ENCODE measurements around the gene PKD1.
"Not testable (repeated sequence)": the region's sequence is repeated elsewhere in the genome, so short reads cannot be mapped to it uniquely, and the experiment has no call there.

The PKD1 gene

DNA sequence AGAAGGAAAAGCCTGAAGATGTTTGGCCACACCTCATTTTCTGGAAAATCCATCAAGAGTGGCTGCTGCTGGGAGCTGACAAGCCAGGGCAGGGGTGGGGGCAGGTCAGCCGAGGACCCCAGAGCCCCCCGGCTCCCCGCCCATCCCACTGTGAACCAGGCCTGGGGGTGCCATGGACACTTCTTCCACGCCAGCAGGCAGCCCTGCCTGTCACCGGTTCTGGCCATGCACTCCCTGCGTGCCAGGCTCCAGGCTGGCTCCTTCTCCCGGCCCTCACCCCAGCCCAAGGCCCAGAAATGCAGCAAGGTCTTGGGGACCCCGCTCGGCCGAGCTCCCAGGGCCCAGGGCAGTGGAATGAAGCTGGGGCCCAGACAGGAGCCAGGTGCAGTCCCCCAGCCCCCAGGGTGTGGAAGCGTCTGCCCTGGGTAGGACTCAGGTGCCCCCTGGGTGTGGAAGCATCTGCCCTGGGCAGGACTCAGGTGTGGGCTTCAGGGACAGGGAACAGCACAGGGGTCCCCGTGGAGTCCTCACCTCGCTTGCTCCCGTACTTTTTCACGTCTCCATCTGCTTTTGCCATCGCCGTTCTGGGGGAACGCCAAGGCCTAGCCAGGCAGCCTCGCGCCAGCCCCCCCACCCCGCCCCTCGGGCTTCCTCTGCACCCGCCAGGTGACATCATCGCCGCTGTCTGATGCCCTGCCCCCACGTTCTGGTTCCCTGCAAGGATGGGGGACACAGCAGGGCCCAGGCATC is 12.6 kb downstream of the PKD1 start:
- DNase-seq: not testable (repeated sequence)

DNA sequence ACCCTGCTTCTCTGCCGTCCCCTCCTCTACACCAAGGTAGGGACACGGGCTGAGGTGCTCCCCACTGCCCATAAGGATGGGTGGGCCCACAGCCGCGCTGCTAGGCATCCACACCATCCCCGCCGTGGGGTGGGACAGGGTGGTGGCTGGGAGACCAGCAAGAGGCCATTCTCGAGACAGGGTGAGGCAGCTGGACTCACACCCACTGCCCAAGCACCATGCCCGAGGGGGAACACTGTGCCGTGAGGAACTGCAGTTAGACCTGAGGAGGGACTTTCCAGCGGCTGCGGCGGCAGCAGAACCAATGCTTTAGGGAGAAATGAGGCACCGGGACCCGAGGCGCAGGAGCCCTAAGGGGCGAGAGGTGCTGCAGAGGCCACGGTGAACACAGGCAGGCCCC is 13.3 kb downstream of the PKD1 start:
- no peak for DNase-seq

DNA sequence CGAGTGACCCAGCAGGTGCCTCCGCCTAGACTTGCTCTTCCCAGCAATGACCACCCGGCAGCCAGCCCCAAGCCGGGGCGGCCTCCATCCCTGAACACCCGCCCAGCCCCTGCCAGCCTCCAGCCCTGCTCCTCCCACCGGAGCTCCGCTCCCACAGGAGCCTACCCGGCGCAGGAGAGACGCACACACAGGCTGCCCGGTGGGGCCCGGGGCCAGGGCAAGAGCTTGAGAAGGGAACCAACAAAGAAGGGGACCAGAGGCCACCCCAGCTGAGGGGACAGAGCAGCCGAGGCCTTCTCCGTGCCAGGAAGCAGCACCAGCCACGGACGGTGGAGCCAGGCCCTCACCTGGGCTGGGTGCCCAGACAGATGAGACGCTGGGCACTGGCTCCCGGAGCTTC is 13.8 kb downstream of the PKD1 start:
- DNase-seq: no peak

DNA sequence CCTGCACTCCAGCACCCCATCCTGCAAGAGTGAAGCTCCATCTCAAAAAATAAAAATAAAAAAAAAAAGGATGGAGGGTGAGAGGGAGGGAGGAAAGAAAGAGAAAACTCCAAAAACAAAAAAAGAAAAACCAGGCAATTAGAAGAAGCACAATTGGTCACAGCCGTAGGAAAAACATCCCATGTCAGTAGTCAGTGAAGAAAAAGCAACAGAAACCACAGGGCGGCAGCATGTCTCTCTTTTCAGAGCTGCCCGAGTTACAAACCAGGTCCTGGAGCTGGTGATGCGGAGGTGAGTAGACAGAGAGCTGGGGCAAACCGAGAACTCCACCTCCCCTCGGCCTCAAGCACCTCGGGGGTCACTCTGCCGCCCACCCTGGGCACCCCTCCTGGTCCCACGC is 14.4 kb downstream of the PKD1 start:
- DNase-seq: not testable (repeated sequence)

DNA sequence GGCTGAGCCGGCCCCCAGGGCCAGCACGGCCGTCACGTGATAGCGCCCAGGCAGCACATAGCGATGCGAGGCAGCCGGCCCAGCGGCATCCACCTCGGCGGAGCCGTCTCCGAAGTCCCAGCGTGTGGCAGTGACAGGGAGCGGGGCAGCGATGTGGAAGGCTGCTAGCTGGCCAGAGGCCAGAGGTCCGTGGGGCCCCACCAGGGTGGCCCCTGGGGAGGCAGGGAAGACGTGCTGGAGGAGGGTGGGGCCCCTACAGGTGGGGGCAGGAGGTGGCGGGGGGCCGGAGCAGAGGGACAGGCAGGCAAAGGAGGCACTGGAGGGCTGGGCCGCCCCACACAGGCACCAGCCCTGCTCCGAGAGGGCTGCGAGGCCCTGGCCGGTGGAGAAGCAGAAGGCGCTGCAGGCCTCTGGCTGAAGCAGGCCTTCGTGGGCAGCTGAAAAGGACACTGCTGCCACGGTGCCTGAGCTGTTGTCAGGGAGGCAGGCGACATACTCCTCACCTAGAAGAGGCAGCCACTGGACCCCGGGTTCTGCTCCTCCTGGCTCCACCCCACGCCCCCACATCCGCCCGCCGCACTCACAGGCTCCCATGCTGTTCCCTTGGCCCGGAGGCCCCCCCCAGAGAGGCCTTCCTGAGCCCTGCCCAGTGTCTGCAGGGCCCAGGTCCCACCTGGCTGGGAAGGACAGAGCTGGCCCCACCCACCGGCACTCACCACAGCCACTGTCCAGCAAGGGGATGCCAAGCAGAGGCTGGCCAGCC is 17.6 kb downstream of the PKD1 start:
- not testable (repeated sequence) for DNase-seq

DNA sequence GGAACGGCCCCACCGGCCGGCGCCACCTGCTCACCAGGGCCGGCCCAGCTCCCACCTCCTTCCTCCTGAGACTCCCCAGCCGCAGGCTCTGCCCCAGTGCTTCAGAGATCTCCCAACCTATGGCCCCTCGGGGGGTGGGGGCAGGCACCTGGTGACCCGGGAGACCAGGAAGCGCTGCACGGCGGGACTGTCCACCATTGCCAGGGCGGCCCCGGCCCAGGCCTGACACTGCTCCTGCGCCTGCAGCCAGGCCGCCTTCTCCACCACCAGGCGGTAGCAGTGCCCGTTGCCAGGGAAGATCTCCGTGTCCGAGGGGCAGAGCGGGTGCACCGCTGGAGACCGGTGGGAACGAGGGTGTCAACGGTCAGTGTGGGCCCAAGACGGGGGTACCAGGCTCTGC is 18.4 kb downstream of the PKD1 start:
- DNase-seq: not testable (repeated sequence)

DNA sequence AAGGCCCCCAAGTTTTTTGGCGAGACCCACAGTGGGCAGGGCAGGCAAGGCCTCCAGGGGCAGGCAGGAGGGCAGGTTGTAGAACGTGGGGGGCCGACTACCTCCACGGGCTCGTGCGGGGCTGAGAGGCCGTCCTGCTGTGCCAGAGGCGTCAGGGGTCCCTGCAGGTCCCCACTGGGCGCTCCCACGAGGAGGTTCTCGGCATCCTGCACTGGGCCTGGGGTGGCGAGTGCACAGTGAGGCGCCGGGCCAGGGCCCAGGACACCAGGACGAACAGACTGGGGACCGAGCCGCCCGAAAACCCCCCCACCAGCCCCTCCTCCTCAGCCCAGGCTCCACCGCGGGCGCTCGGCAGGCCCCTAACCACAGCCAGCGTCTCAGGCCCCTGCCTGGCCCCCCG is 19.3 kb downstream of the PKD1 start:
- not testable (repeated sequence) for DNase-seq

DNA sequence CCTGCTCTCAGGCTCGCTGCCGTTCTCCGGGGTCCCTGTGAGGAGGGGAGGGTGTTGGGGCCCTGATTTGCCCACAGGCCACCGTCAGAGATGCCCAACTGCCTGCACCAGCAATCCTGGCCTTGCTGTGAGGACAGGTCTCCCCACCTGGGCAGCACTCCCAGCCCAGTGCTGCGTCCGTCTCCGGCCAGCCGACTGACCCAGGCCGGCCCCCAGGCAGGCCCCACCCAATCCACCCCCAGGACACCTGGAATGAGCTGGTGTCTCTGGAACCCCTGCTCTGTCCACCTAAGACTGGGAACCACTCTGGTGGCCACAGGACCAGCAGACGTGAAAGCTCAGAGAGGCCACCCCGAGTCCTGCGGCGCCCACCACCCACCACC is 20.1 kb downstream of the PKD1 start:
- no peak for DNase-seq

DNA sequence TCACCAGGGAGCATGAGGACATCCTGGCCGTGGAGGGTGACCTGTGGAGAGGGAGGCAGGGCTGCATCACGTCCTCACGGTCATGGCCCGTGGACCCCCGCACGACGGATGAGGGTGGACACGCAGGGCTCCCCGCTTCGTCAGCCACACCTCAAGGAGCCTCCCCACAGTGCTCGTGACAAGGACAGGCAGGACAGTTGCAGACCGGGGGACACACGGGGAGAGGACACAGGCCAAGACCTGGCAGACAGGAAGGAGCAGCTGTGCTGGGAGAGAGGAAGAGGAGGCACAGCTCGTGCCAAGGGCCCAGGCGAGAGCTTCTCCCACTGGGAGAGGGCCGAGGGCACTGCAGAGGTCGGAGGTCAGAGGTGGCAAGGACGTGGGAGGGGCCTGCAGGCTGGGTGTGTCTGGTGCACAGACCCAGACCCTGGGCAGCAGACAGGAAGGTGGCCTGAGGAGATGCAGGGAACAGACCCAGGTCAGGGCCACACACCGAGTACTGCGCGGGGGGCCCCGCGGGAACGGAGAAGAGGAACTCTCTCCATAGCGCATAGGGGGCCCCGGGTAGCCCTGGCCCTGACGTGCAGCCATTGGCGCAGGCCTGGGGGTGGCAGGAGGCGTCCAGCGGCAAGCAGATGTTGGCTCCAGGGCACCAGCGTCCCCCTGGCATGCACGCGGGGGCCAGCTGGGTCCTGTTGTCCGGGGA is 20.7 kb downstream of the PKD1 start:
- not testable (repeated sequence) for DNase-seq

DNA sequence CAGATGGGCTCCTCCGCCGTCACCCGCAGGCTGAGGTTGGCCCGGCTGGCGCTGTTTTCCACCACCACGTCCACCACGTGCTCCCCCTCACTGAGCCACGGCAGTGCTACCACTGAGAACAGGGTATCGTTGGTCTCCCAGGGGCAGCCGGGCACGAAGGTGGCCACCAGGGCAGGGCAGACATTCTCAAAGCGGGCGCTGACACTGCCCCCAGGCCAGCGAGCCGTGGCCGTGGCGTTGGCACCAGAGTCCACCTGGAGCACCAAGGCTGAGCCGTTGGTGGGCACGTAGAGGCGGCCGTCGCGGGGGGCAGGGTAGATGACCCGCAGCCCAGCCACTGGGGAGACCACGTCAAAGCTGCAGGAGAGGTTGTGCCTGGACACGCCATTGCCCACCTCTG is 21.5 kb downstream of the PKD1 start:
- DNase-seq: not testable (repeated sequence)

DNA sequence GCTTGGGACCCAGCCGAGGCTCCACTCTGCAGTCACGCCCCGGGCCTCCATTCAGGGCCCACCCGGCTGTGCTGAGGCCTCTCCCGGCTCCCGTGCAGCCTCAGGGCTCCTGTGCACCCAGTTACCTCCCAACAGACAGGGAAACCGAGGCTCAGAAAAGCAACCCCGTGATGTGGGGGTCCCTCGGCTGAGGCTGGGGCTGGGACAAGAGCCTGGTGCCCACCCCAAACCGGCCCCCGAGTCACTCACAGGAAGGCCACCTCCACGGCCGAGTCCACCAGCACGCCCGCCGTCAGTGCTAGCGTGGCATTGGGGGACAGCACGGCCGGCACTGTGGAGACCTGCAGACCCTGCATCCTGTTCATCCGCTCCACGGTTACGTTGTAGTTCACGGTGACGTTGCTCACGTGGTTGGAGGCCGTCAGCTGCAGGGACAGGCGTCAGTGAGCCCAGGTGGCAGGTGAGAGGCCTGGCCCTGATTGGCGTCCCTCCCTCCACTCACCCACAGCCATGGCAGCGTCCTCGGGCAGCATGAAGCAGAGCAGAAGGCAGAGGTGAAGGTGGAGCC is 23.1 kb downstream of the PKD1 start:
- not testable (repeated sequence) for DNase-seq

DNA sequence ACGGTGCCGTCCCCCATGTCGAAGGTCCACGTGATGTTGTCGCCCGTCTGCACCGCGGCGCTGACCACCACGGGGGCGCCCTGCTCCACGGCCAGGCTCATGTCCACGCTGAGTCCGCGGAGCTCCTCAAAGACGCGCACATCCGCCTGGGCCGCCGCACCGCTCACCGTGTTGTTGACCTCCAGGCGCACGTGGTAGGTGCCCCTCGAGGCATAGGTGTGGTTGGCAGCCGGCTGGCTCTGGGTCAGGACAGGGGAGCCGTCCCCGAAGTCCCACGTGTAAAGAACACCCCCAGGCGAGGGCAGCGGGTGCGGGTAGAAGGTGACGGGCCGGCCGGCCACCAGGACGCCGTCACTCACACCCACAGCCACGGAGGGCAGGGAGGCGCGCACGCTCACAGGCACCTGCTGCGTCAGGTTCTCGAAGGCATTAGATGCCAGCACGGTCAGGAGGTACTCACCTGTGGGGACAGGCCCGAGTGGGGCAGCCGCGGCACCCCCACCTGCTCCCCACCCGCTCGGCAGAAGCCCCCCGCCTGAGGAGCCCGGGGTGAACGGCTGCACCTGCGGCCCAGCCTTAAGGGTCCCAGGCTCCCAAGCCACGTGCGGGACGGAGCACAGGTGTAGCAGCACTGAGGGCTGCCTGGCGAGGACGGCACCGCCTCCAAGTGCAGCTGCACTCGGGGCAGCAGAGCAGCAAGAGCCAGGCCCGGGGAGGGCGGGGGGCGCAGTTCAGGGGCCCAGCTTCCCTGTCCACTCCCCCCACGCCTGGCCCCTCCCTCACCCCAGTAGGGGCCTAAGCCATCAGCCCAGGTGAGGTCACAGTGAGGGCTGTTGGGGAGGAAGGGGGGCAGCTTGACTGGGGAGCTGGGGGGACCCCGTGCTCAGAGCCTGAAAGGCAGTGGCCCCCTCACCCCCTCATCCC is 24.0 kb downstream of the PKD1 start:
- not testable (repeated sequence) for DNase-seq

DNA sequence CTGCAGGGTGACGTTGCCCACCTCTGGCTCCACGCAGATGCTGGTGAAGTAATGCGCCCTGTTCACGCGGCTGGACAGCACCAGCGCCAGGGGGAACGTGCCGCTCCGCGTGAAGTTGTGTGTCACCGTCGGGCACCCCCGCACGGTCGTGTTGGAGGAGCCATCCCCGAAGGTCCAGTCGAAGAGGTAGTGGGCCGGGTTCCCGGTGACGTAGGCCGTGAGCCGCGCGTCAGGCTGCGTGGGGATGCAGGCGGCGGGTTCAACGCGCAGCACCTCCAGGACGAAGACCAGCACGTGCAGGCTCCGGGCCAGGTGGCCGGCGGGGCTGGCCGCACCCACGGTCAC is 24.7 kb downstream of the PKD1 start:
- DNase-seq: not testable (repeated sequence)

DNA sequence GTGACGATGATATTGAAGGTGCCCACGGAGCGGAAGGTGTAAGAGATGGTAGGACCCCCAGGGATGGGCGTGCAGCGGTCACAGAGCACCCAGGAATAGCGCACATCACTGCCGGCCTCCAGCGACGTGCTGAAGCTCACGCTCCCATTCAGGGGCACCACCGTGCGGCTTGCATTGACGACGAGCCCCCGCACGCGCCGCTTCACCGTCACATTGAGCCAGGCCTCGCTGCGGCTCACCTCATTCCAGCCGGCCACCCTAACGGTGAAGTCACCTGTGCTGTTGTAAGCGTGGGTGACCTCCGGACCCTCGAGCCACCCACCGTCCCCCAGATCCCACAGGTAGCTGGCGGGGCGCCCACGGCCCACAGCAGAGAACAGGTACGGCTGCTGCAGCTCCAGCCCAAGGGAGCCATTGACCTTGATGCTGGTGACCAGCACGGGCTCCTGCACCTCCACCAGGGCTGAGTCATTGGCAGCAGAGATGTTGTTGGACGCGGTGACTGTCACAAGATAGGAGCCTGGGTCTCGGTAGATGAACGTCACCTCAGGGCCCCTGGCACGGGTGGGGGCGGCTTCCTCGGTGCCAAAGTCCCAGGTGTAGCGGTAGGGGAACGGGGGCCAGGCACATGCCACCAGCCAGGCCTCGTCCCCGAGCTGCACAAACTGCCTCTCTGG is 25.2 kb downstream of the PKD1 start:
- DNase-seq: not testable (repeated sequence)

DNA sequence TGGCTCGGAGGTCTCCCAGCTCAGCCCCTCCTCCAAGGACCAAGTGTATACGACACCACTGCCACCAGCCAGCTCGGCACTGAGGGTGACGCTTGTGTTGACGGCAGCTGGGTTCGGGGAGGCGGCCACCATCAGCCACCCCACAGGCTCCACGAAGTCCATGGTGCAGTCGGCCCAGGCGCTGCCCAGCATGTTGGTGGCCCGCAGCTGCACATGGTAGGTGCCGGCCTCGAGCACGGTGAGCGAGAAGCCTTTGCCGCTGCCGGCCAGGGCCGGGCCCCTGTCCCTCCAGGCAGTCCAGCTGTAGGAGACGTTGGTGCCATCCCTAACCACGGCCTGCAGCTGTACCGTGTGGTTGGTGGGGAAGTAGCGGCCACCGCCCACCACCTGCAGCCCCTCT is 25.8 kb downstream of the PKD1 start:
- DNase-seq: not testable (repeated sequence)

DNA sequence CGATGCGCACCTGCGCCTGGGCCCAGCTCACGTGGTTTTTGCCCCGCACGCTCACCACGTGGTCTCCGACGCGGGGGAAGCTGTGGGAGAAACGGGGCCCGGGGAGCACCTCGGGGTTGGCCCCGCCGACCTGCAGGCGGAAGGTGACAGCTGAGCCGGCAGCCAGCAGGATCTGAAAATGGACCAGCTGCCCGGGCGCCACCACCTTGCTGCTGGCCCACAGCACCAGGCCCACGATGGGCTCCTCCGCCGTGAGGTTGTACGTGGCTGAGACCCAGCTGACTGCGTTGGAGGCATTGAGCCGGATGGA is 26.5 kb downstream of the PKD1 start:
- DNase-seq: not testable (repeated sequence)

DNA sequence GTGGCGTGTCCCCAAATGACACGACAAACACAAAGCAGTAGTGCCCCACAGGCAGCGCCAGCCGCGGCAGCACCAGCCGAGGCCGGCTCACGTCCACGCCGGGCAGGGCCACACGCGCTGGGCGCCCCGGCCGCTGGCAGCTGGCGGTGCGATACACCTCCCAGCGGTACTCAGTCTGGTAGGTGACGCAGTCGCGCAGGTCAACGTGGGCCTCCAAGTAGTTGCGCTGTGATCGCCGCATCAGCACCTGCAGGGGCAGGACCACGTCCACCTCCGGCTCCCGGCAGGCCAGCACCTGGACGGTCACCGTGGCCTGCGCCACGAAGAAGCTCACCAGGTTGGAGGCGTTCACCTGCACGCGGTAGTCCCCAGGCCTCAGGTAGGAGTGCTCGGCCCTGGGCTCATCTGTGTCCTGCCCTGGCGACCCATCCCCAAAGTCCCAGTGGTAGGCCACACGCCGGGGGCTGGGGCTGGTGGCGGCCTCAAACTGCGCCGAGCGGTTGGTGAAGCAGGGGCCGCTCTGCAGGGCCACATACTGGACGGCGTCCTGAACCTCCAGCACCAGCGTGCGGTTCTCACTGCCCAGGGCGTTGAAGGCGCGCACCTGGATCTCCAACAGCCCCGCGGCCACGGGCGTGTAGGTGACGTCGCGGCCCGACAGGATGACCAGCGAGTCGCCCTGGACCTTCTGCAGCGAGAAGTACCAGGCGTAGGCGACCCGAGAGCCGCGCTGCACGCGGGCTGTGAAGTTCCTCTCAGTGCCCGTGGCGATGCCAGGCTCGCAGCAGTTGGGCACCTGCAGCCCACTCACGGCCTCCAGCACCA is 27.0 kb downstream of the PKD1 start:
- not testable (repeated sequence) for DNase-seq

DNA sequence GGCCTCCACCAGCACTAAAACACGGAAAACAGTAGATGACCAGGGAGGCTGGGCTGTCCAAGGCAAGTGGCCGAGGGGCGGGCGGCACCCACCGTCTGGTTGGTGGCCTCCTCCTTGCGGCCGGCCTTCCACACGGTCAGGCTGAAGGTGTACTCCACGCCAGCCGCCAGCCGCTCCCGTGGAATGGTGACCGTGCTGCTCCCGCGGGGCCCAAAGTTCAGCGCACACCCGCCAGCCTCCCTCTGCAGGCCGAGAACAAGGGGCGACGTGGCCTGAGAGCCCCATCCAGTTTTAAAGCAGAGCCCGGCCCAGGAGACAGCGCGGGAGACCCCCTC is 27.9 kb downstream of the PKD1 start:
- not testable (repeated sequence) for DNase-seq

DNA sequence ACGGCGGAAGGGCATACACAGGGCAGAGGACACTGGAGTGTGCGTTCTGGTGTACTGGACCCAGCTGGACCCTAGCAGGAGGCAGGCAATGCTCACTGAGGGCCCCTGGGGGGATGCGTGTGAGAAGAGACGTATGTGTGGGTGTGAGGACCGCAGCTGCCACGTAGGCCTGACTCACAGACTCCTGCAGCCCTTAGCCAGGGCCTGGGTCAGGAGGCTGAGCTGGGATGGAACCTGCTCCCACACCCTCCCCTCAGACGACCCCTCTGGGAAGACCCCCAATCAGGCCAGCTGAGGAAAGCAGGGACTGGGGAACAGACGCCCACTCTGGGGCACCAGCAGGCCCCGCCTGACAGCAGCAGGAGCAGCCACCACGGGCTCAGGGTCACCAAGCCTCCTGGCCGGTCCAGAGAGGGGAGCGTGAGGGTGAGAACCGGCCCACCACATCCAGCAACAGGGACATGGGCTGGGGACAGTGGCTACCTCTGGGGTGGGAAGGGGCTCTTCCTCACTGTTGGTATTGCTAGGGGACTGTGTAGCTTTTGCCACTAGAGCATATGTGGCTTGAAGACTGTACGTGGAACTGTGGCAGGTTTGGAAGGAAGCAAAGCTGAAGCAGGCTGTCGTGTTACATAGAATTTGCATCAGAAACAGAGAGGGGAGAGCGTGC is 28.4 kb downstream of the PKD1 start:
- not testable (repeated sequence) for DNase-seq

DNA sequence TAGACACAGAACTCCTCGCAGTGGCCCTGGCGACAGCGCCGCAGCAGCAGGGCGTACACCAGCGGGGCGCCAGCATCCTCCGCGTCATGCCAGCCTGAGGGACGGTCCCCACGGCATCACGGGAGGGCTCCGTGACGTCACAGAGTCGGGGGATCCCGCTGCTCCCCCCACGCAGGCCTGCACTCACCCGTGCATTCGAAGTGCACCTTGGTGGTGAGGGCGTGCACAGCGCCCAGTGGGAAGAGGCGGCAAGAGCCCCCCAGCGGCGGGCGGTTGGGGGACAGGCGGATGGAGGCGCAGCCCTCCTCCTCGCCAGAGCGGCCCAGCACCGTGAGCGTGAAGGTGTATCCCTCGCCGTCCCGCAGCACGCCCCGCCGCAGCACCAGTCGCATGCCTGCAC is 29.5 kb downstream of the PKD1 start:
- not testable (repeated sequence) for DNase-seq

DNA sequence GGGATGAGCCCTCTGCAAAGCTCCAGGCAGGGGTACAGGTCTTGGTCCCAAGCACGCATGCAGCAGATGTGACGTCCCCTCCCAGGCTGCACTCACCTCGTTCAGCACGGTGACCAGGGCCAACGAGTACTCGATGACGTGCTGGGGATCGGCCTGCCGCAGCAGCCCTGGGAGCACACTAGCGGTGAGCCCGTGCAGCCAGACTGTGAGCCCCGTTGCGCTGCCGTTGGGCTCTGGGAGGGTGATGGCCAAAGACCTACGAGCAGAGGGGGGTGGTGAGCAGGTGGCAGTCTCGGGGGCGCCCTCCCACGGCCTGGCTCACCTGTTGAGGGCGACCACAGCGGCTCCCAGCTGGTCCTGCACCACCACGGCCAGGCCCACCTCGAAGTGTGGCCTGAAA is 29.9 kb downstream of the PKD1 start:
- DNase-seq: not testable (repeated sequence)
